ENCODE data around the gene CDC7. TPM values are rescaled to one million over a fixed set of nuclear protein-coding genes. Genes with fewer than 3 reads are reported as not detected.
A peak's percentile ranks its signal among the peaks of the same experiment; 100 is the strongest.

Gene CDC7
- total and polyA plus RNA-seq, 2 donors (not counting 1 experiment from before 2014, with no cell fraction given): 3.1 to 5.1 TPM

DNA sequence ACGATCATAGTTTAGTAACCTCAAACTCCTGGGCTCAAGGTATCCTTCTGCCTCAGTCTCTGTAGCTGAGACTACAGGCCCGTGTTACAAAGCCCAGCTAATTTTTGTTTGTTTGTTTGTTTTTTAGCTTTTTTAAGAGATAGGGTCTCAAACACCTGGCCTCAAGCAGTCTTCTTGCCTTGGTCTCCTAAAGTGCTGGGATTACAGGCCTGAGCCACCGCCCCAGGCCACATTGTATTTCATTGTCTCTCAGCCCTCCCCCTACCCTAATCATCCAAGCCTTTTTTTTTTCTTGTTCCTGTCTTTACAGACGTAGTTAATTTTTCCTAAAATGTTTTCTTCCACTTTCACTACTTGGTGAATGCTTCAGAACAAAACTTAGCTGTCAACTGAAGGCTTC, 5.4 kb downstream of the CDC7 start:
- Histone ChIP-seq H3K4me2 (ENCODE audit: extremely low read depth, insufficient read depth, low read length) (no peak overlapping the region), H3K27ac (ENCODE audit: insufficient read depth, low read length) (no peak overlapping the region), H4K20me1 (ENCODE audit: control insufficient read depth, extremely low read depth, insufficient read depth, low read length) (no peaks in the 10 kb centered on the region), H3K4me1 (ENCODE audit: control insufficient read depth, extremely low read depth, insufficient read depth, low read length) (peaks cover 7% of the 10 kb centered on the region), H3K4me3 (replicated peaks in 1 of 4; ENCODE audit: control extremely low read depth in 1 of 4, insufficient read depth in 1 of 4, low read depth in 3 of 4, low read length in 4 of 4) (no peak overlapping the region), H2AFZ (ENCODE audit: low read length) (no peak overlapping the region), H3K9ac (ENCODE audit: insufficient read depth, low read length) (no peak overlapping the region), H3K79me2 (ENCODE audit: control insufficient read depth, insufficient read depth, low read length) (peaks cover 27% of the 10 kb centered on the region), H3K36me3 (ENCODE audit: control insufficient read depth, insufficient read depth, low read length) (no peaks in the 10 kb centered on the region), H3K9me3 (ENCODE audit: control insufficient read depth, insufficient read depth, low read depth, low read length) (no peaks in the 10 kb centered on the region), H3K27me3 (ENCODE audit: control insufficient read depth, insufficient read depth, low read length) (no peaks in the 10 kb centered on the region)
- DNase-seq (ENCODE audit: low read depth in 2 of 2): no peak
- no peak for TF ChIP-seq EZH2 (IDR thresholded peaks at IDR 0.05; ENCODE audit: low read length, missing control alignments)
- TF ChIP-seq, protein P1, sequence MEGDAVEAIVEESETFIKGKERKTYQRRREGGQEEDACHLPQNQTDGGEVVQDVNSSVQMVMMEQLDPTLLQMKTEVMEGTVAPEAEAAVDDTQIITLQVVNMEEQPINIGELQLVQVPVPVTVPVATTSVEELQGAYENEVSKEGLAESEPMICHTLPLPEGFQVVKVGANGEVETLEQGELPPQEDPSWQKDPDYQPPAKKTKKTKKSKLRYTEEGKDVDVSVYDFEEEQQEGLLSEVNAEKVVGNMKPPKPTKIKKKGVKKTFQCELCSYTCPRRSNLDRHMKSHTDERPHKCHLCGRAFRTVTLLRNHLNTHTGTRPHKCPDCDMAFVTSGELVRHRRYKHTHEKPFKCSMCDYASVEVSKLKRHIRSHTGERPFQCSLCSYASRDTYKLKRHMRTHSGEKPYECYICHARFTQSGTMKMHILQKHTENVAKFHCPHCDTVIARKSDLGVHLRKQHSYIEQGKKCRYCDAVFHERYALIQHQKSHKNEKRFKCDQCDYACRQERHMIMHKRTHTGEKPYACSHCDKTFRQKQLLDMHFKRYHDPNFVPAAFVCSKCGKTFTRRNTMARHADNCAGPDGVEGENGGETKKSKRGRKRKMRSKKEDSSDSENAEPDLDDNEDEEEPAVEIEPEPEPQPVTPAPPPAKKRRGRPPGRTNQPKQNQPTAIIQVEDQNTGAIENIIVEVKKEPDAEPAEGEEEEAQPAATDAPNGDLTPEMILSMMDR (conservative IDR thresholded peaks at IDR 0.05 in 1 of 2, IDR thresholded peaks at IDR 0.05 in 1 of 2; ENCODE audit: low read depth in 1 of 2, low read length in 2 of 2): no peak

DNA sequence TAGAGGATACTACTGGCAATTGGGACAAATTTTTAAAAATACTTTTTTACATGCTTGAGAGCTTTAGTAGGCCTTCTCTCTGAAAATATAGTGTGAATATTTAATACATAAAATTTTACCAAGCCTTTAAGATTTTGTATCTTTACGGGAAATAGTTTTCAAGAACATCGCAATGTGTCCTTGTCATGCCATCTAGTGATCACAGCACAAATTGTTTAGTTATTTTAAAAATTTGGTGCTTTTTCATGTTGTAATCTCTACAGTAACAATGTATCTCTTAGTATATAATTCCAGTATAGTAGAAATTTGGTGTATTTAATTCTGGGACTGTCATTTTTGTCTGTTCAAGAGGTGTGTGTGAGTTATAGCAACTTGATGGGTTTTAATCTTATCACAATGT, 6.7 kb downstream of the CDC7 start:
- no peak overlapping the region for H3K4me3 ChIP-seq (replicated peaks in 1 of 4; ENCODE audit: control extremely low read depth in 1 of 4, insufficient read depth in 1 of 4, low read depth in 3 of 4, low read length in 4 of 4)
- no peak overlapping the region for H3K9ac ChIP-seq (ENCODE audit: insufficient read depth, low read length)
- no peaks in the 10 kb centered on the region for H3K36me3 ChIP-seq (ENCODE audit: control insufficient read depth, insufficient read depth, low read length)
- peaks cover 23% of the 10 kb centered on the region for H3K79me2 ChIP-seq (ENCODE audit: control insufficient read depth, insufficient read depth, low read length)
- H3K27me3 ChIP-seq (ENCODE audit: control insufficient read depth, insufficient read depth, low read length): no peaks in the 10 kb centered on the region
- H4K20me1 ChIP-seq (ENCODE audit: control insufficient read depth, extremely low read depth, insufficient read depth, low read length): no peaks in the 10 kb centered on the region
- H3K4me2 ChIP-seq (ENCODE audit: extremely low read depth, insufficient read depth, low read length): no peak overlapping the region
- peaks cover 4% of the 10 kb centered on the region for H3K4me1 ChIP-seq (ENCODE audit: control insufficient read depth, extremely low read depth, insufficient read depth, low read length)
- DNase-seq (ENCODE audit: low read depth in 2 of 2): peak in 1 of 2 donors; percentile 35
- H3K27ac ChIP-seq (ENCODE audit: insufficient read depth, low read length): no peak overlapping the region
- TF ChIP-seq, protein P1 (conservative IDR thresholded peaks at IDR 0.05 in 1 of 2, IDR thresholded peaks at IDR 0.05 in 1 of 2; ENCODE audit: low read depth in 1 of 2, low read length in 2 of 2): peak in 1 of 2 donors; percentile 17
- no peak for TF ChIP-seq EZH2 (IDR thresholded peaks at IDR 0.05; ENCODE audit: low read length, missing control alignments)
- H3K9me3 ChIP-seq (ENCODE audit: control insufficient read depth, insufficient read depth, low read depth, low read length): no peaks in the 10 kb centered on the region
- no peak overlapping the region for H2AFZ ChIP-seq (ENCODE audit: low read length)

DNA sequence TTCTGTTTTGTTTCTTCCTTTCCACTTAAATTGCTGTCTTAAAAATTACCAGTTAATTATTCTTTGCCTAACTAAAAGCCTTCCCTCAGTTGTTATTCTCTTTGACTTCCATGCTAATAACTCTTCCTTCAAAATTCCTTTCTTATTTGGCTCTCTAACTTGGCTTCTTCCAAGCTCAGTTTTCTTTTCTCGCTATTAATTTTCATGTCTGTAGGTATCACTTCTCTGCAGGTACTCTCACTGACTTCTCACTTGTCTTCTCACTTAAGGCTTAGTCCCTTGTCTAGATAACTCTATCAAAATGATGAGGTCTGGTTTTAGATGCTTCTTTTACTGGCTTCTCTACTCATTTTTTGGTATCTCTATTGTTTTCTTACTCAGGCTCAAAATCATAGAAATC, 10.1 kb downstream of the CDC7 start:
- Histone ChIP-seq H4K20me1 (ENCODE audit: control insufficient read depth, extremely low read depth, insufficient read depth, low read length) (no peaks in the 10 kb centered on the region), H3K4me1 (ENCODE audit: control insufficient read depth, extremely low read depth, insufficient read depth, low read length) (no peaks in the 10 kb centered on the region), H3K27ac (ENCODE audit: insufficient read depth, low read length) (no peak overlapping the region), H3K4me3 (replicated peaks in 1 of 4; ENCODE audit: control extremely low read depth in 1 of 4, insufficient read depth in 1 of 4, low read depth in 3 of 4, low read length in 4 of 4) (no peak overlapping the region), H3K4me2 (ENCODE audit: extremely low read depth, insufficient read depth, low read length) (no peak overlapping the region), H3K9ac (ENCODE audit: insufficient read depth, low read length) (no peak overlapping the region), H3K36me3 (ENCODE audit: control insufficient read depth, insufficient read depth, low read length) (no peaks in the 10 kb centered on the region), H2AFZ (ENCODE audit: low read length) (no peak overlapping the region), H3K9me3 (ENCODE audit: control insufficient read depth, insufficient read depth, low read depth, low read length) (no peaks in the 10 kb centered on the region), H3K27me3 (ENCODE audit: control insufficient read depth, insufficient read depth, low read length) (no peaks in the 10 kb centered on the region), H3K79me2 (ENCODE audit: control insufficient read depth, insufficient read depth, low read length) (peaks cover 3% of the 10 kb centered on the region)
- no peak for DNase-seq (ENCODE audit: low read depth in 2 of 2)
- TF ChIP-seq, protein P1 (conservative IDR thresholded peaks at IDR 0.05 in 1 of 2, IDR thresholded peaks at IDR 0.05 in 1 of 2; ENCODE audit: low read depth in 1 of 2, low read length in 2 of 2): no peak
